HUDEP-2 (cell line): ENCODE measurements around the gene JAG2.

Experiments
- DNase-seq, 76 experiments: peaks; one replicate each; lab custom pipeline; 2025; ENCODE audit not compliant: unreplicated experiment in 76 of 76; lab: John Stamatoyannopoulos, UW

Gene JAG2

GRCh38 chr14:105167303-105168092, 1.1 kb downstream of the JAG2 start:
- DNase-seq: peak in 27 of 76 experiments; percentile 2 to 66 (median 29)

- no peak for DNase-seq
Measured at GRCh38 chr14:105166571-105167302, 1.8 kb downstream of the JAG2 start.

GRCh38 chr14:105165761-105166485, 2.7 kb downstream of the JAG2 start:
- no peak for DNase-seq

GRCh38 chr14:105165134-105165704, 3.4 kb downstream of the JAG2 start:
- peak in 13 of 76 experiments; percentile 3 to 42 (median 21) for DNase-seq

GRCh38 chr14:105163040-105163742, 5.4 kb downstream of the JAG2 start:
- no peak for DNase-seq

GRCh38 chr14:105162669-105162979, 6.0 kb downstream of the JAG2 start:
- DNase-seq: no peak

- no peak for DNase-seq
Measured at GRCh38 chr14:105161964-105162668, 6.5 kb downstream of the JAG2 start.

- DNase-seq: no peak
Measured at GRCh38 chr14:105161309-105161708, 7.3 kb downstream of the JAG2 start.

GRCh38 chr14:105160776-105161175, 7.8 kb downstream of the JAG2 start:
- no peak for DNase-seq

GRCh38 chr14:105159344-105159743, 9.2 kb downstream of the JAG2 start:
- no peak for DNase-seq

GRCh38 chr14:105158794-105159193, 9.8 kb downstream of the JAG2 start:
- no peak for DNase-seq

GRCh38 chr14:105157872-105158271, 10.7 kb downstream of the JAG2 start:
- no peak for DNase-seq

GRCh38 chr14:105156414-105157375, 11.9 kb downstream of the JAG2 start:
- no peak for DNase-seq

GRCh38 chr14:105155681-105156413, 12.7 kb downstream of the JAG2 start:
- no peak for DNase-seq

GRCh38 chr14:105155071-105155651, 13.4 kb downstream of the JAG2 start:
- no peak for DNase-seq

GRCh38 chr14:105154476-105154871, 14.1 kb downstream of the JAG2 start:
- DNase-seq: no peak

- no peak for DNase-seq
Measured at GRCh38 chr14:105153739-105154475, 14.7 kb downstream of the JAG2 start.
